CD4-positive, alpha-beta T cell treated with Interleukin-4 for 1 hour (primary cell): Measurements from ENCODE around the gene CLCN7.

ENCODE experiments used
- DNase-seq, 2 donors: peaks; one replicate each; pipeline ENCODE4 v3.0.0-alpha.2; 2020 to 2022

The CLCN7 gene

DNA sequence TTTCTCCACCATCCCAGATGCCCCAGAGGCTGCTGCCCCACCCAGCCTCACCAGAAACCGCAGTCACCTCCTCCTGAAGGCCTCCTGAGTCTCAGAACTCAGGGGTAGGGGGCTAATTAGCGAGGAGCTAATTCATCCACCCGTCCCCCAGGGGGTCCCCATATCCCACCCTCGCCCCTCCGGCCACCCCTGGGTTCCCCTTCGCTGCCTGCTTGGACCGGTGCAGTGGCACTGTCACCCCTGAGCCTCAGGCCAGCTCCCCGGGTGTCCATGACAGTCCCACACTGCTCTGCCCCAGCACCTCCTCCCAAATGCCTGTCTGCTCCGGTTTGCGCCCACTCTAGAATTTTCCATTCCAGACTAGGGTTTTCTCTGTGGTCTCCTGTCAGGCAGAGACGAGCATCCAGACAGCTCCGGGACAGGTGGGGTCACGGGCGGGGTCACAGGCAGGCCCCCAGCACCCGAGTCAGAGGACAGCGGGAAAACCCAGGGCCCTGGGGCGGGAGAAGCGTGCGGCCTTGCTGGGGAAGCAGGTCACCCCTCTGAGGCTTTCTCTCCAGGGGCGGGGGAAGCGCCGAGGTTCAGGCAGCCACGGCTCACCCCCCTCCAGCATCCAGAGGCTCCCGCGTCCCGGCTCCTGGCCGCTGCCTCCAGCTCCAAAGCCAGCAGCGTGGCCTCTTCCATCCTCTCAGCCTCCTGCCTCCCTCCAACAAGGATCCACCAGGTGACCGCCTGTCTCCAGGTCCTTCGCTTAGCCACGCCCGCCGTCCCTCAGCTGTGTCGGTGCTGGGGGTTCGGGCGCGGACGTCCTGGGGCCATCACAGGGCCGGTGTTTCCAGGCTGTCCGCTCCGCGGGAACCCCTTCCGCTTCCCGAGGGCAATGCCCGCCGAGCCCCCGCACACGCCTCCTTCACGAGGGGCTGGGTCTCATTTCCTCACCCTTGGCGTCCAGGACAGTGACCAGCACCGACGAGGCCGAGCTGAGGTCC is 47.1 kb downstream of the CLCN7 start:
- DNase-seq = no peak

DNA sequence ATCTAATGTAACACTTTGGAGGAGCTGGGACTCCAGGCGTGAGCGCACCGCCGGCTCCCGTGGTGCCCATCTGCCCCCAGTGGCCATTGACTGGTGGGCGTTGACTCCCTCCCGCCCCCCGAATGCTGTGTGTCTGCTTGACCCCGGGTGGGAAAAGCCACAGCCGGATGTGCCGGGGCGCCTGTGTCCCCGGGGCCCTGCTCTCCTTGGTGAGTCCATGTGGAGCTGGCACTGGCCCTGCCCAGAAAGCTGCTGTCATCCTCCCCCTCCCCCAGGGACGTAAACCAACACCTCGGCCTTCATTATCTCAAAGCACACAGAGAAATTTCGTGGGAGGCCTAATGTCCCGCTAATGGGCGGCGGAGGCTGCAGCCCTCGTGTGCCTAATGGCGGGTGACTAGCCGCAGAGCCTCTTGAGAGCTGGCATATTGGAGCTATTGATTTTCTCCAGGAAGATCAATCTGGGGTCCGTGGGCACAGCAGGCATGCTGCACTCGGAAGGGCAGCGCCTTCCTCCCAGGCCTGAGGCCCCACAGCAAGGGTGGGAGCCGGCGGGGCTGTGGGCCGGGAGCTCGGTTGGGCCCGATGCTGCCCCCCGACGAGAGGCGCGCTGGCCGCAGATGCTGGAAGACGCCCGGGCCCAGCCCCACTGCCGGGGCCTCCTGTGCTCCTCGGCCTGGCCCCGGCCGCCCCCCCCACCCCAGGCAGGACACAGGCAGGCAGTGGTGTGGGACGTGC is 47.9 kb downstream of the CLCN7 start:
- DNase-seq = no peak

DNA sequence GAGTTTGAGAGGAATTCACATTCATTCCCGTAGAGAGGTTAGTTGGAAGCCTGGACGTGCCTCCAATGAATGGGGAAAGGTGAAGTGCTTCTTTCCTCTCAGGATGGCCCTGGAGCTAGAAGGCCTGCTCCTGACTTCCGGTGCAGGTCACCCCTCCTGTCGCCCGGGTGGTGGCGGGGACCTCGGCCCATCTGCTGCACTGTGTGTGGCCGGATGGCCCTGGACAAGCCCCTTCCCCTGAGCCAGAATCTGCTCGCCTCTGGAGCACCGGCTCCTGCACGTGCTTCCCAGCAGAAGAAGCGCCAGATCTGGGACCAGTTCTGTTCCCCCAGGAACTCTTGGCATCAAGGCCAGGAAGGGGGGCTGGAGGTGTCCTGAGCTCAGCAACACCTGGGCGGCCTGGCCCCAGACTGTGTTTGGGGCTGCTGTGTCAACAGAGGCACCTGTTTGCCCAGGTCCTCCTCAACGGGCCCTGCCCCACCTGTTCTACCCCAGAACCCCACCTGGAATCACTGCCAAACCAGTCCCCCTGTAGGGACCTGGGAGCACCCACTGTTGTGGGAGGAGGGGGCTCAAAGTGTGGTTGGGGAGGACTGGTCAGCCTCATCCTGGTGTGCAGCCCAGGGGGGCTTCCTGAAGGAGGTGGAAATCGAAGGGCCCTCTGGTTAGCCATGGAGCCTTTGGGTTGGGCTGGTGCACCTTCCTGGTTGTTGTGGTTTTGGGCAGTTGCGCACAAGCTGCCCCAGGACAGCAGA is 49.0 kb downstream of the CLCN7 start:
- DNase-seq = no peak

DNA sequence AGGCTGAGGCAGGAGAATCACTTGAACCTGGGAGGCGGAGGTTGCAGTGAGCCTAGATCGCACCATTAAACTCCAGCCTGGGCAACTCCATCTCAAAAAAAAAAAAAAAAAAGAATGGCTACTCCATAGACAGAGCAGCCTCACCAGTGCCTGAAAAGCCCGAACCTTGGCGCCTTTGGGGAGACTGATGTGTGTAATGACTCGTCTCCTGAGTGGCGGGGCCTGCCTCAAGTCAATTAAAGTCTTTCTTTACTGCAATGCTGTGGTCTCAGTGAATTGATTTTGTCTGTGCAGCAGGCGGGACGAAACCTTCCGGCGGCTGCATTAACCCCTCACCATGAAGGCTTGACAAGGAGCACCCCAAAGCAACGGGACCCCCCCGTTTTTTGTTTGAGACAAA is 50.8 kb downstream of the CLCN7 start:
- DNase-seq = no peak

DNA sequence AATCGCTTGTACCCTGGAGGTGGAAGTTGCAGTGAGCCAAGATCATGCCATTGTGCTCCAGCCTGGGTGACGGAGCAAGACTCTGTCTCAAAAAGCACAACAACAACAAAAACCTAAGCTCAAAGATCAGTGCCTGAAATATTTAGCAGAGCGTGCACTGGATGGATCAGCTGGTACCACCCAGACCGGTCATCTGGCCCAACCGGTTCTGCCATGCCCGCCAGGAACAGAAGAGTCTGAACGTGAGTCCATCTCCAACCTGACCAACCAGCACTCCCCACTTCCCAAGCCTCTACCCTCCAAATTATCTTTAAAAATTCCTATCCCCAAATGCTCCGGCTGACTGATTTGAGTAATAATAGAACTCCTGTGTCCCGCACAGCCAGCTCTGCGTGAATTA is 52.8 kb downstream of the CLCN7 start:
- no peak for DNase-seq

DNA sequence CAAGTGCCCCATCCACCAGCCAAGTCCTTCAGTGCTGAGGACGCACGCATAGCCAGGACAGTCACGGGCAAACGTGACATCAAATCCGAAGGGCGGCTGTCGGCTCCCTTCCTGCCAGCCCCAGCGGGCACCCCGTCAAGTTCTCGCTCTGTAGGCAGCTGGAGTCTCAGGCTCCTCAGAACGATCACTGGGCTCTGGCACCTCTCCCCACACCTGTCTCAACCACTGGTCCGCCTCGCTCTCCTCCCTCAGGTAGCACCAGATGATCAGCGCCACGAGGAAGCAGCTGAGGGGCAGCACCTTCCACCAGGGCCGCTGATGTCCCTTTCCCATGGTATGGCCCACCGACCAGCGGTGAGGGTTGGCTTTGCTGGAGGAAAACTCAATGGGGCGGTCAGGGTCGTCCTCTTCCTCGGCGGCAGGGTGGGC is 54.7 kb downstream of the CLCN7 start:
- DNase-seq = no peak

DNA sequence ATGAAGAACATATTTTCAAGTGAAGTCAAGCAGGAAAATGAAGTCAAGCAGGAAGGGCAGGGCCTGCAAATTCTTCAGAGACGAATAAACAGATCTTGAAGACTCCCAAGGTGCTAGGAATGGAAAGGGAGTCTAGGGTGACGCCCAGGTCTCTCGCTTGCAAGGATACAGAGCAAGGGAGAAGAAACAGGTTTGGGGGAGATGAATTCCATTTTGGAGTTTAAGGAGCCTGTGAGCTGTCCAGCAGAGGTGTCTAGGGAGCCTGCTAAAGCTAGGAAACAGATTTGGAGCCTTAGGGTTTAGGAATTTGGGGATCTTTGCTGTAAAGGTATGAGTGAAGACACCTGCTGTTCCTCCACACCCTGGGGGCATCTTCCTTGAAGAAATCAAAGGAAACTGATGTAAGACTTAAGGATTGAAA is 58.3 kb downstream of the CLCN7 start:
- DNase-seq = no peak

DNA sequence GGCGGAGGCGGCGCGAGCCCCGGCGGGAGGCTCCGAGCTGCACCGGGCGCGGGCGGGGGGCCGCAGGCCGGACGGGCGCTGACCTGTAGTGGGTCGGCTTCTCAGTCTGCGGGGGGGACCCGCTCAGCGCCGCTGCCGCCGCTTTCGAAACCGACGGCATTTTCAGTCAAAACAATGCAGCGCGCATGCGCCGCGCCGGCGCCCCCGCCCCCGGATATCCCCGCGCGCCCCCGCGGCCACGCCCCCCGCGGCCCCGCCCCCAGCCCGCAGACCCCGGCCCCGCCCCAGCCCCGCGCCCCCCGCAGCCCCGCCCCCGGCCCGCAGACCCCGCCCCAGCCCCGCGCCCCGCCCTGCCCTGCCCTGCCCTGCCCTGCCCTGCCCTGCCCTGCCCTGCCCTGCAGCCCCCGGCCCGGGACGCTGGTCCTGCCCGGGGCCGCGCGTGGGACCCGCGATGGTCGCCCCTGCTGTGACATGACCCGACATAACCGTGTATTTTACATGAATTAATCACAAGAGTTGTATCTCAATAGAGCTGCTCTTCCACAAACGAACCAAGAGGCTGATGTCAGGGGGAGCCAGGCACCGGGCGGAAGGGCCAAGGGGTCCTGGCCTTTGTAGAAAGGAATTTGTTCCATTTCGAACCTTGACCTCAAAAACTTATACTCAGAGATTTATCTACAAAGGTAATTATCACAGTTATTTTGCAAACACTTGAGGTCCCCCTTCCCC is 60.1 kb downstream of the CLCN7 start, which contains the start of gene UNKL:
Gene UNKL (minus strand): TSS at position 173 of the 729 bp plus-strand sequence. CDS start 13 bp downstream, at position 160.
- peak; percentile 84 to 86 for DNase-seq

DNA sequence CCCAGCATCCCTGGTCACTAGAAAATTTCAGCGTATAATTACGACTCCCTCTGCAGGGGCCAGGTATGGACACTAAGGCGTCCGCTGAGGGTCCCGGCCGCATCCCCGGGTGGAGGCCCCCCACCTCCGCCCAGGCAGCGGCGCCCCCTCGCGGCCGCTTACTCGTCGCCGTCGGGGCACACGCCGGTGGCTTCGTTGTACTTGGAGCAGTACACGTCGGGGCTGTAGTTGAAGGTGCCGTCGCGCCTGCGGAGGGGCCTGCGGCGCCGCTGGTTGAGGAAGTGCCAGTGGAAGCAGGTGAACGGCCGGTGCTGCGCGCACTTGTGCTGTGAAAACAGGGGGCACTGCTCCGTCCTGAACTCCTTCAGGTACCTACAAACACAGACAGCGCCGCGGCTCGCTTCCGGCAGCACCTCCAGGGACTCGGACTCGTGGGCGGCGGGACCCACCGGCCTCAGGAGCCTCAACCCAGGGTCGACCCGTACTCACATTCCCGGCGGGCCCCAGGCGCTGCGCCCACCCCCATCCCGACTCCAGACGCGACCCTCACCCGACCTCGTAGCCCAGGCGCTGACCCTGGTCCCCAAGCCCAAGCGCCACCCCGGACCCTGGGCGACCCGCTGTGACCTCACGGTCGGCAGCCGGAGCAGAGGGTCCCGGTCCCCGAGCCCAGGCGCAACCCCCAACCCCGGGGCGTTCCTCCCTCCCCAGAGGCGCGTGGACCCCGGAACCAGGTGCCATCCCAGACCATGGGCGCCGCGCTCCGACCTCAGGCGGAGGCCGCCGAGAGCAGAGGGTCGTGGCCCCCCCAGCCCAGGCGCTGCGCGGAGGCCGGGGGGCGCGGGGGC is 60.9 kb downstream of the CLCN7 start:
- peak; percentile 67 to 69 for DNase-seq

DNA sequence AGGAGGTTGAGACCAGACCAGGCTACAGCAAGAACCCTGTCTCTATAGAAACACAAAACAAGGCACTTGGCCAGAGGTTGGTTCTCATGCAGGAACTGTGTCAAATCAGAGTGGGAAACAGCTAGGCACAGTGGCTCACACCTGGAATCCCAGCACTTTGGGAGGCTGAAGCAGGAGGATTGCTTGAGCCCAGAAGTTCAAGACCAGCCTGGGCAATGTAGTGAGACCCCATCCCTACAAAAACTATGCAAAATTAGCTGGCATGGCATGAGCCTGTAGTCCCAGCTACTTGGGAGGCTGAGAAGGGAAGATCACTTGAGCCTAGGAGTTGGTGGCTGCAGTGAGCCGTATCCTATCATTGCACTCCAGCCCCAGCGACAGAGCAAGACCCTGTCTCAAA is 62.0 kb downstream of the CLCN7 start:
- DNase-seq = no peak

DNA sequence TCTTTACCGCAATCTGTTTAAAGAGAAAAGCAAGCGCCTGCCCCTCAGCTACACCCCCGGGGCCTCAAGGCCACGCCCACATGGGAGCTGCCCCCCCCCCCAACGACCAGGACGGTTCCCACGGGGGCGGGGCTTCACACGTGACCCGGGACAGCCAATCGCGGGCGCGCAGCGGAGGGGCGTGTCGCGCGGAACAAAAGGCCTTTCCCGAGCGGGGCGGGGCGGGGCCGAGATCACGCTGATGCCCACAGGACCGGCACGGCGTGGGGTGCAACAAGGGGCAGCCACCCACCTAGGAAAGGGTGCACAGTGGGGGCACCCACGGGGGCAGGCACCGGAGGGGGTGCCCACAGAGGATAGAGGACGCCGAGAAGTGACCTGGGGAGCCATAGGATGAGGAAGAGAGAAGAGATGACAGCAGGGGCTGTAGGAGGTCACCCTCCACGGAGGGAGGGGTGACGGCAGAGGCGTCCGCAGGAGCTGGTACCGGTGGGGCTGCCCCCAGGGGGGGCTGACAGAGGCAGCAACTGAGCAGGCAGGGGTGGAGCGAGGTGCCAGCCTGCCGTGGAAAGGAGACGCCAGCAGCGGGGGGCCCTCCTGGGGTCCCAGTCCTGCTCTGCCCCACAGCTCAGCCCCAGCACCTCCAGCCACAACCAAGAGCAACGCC is 66.5 kb downstream of the CLCN7 start:
- peak; percentile 94 to 97 for DNase-seq

DNA sequence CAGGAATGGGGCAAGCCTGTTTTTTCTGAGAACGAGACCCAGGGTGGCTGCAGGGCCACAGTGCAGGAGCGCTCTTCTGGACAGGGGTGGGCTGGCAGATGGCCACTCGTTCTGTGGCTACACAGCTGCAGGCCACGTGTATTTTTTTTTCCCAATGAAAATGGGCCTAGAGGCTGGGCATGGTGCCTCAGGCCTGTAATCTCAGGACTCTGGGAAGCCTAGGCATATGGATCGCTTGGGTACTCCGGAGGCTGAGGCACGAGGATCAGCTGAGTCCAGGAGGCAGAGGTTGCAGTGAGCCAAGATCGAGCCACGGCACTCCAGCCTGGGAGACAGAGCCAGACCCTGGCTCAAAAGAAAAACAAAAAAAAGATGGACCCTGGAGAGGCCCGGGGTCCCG is 67.1 kb downstream of the CLCN7 start:
- DNase-seq = no peak

DNA sequence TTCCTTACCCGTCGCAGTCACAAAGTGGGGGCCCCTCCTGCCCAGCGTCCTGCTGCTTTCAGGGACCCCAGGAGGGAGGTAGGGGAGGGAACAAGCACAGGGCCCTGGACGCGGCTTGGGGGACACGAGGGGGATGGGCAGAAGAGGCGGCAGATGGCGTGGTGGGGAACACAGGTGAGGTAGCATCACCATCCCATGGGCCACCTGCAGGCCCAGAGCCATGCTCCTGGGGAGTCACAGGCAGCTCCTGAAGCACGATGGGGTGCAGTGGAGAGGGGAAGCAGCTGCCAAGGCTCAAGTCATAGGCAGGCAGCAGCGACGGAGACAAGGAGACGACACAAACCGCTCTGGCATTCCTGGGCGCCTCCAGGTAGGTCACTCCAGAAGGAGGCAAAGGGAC is 71.1 kb downstream of the CLCN7 start:
- DNase-seq = no peak

DNA sequence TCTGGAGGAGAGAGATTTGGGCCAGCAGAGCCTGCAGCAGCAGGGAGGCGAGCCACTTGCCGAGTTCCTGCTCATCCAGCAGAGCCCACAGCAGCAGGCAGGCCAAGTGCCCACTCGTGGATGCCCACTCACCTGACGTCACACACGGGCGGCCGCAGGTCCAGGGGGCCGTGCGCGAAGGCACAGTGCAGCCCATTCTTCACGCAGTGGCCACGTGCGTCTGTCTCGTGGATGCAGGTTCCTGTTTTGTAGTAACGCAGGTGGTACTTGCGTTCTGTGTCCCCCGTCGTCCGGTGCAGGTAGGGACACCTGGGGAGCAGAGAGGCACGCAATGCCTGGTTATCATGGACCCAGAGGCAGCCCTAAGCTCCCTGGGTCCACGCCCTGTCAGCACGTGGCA is 71.8 kb downstream of the CLCN7 start:
- DNase-seq = no peak

DNA sequence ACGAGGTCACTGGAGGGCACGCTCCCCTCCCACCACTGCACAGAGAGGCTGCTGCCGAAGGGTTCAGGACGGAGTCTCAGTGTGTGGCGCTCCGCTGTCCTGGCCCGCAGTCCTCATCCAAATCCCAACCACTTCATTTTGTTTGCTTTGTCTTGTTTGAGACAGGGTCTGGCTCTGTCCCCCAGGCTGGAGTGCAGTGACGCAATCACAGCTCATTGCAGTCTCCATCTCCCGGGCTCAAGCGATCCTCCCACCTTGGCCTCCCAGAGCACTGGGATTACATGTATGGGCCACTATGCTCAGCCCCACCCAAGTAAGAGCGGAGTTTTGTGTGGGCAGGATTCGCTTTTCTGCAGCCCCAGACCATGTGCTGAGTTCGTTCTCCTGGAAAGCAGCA is 73.1 kb downstream of the CLCN7 start:
- no peak for DNase-seq

DNA sequence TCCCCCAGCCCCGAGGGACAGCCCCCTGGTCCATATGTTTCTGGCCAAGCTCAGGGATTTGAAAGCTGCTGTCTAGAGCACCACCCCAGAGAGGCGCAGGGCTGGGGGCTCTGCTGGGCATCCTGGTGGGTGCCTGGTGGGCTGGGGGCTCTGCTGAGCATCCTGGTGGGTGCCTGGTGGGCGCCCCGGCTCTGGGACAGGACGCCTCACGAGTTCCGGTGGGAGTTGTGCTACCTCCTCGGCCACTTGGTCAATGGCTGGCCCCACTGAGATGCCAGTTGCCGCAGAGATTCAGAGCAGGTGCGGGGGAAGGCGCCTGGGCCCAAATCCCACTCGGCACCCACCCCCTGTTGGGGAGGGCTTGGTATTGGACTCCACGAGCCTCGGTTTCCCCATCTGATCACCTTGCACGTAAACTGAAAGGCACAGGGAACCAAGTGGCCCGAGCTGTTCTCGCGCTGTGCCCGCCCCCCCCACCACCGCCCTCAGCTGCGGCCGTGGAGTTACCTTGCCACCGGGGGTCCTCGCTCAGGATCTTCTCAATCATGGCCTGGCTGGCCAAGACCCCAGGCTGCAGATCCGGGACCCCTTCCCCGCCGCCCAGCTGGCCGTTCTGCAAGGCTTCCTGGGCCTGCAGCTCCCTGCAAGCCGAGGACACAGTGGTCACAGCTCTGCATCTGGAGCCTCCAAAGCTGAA is 73.6 kb downstream of the CLCN7 start:
- DNase-seq = no peak

DNA sequence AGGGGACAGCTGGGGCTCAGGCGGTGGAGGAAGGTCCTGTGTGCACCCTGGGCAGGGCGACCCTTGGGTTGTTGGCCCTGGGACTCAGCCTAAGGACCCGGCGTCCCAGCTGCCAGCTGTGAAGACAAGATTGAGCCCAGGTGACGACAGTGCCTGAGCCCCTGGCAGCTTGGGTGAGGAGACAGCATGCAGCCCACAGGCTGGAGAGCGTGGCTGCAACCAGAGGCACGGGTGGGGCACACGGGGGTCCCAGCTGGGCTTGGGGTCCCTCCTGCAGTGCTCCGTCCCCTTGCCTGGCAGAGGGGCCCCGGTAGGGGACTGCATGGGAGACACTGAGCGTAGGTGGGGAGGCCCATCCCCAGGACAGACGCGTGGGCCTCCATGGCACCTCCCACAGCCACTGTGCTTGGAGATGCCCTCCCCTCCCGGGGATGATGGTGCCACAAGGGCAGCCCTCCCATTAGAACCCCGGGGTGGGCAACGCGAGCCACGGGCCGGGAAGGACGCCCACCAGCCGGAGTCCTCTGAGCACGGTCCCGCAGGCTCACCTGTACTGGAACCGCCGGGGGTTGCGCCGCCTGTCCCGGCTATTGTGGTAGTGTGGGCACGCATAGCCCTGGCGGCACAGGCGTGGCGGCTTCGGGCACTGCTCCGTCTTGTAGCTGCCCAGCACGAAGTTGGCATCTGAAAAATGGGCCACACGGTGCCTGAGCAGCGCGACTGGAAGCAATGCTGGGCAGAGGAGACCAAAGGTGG is 75.8 kb downstream of the CLCN7 start:
- no peak for DNase-seq

DNA sequence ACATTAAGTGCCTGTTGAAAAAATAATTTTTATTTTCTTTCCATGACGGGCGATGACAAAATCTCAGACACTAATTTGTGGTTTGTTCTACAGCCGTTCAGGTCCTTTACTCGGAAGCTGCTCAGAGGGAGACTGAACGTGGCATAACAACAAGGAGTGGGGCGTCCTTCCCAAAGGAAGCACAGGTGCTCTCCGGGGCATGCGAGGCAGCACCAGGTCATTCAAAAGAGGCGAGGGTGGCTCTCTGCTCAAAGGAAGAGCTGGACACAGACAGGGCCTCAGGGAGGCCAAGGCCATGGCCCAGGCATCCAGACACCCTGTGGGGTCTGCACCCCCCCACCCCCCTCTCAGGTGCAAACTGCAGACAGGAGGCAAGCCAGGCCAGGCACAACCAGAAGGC is 76.5 kb downstream of the CLCN7 start:
- no peak for DNase-seq

DNA sequence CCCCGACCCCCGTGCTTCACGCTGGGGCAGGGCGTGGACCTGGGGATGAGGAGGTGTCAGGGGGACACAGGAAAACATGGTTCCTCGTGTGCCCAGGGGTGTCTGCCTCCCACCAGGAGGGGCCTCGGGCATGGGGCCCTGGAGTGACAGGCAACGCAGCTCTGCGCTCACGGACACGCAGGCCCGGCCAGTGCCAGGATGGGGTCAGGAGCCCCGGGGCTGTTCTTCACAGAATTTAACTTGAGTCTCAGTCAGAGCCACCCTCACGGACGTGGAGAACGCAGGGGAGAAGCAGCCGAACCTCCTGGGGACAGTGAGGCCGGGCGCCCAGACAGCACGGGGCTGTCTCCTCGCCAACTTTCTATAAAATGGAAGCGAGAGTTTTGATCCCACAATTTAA is 77.0 kb downstream of the CLCN7 start:
- no peak for DNase-seq
